HG02642 (cell line): ENCODE measurements around the gene PLCB1.

Experiments
- ATAC-seq: cut with Tn5 transposase; IDR thresholded peaks from one replicate; pipeline ENCODE4 v1.9.1; 2021; ENCODE audit warnings: mild to moderate bottlenecking; ENCODE audit not compliant: unreplicated experiment, poor library complexity

Gene PLCB1

DNA sequence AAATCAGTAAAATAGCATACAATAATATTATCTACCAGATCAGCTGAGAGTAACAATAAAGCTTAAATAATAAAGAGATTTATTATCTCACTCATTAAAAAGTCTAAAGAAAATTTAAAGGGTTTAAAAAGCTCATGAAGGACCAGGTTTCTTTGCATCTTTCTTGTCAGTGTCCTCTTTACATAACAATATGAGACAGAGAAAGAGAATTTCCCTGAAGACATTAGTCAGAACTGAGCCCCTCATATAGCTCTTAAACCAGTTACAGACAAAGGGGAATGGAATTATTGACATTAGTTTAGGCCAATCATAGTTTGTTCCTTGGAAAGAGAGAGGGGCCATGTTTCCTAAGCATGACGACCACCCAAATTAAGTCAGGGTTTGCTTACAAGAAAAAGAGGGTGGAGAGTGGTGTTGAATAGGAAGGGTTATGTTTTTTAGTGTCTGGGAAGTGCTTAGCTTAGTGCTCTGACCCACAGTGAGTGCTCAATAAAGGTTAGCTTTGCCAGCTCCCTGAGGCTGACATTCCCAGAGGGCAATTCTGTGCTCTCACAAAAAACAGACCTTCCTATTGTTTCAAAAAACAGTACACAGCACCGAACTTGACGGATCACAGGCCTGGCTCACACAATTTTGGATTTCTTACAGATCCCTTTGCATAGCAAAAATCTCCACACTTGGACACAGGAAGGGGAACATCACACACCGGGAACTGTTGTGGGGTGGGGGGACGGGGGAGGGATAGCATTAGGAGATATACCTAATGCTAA, 3.6 kb upstream of the PLCB1 start:
- no peak for ATAC-seq

DNA sequence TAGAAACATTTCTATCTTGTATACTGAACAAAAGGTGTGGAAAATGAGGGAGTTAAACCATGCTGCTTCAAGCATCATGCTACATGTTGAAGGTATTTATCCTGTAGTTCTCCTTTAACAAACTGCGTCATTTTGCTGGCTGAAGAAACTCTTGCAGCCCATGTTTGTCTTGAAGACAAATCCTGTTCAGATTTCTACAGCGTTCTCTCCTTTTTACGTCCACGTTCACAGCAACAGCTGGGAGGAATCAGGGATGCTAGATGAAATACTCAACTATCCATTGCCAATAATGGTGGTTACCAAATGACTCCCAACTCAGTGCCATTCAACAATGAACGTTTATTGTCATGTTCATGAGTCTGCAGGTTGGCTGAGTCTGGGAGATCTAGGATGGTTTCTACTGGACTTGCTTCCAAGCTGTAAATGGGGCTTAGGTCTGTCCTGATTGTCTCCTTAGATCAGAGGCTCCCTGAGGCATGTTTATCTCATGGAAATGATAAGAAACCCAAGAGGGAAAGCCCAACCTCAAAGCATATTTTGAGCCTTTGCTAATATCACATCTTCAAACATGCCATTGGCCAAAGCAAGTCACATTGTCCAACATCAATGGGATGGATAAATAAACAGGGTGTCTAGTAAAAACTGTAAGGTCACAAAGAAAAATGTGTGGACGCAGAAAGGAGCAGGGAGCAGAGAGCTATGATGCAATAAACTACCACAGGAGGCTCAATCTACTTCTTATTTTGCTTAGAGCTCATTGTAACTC, 2.7 kb upstream of the PLCB1 start:
- no peak for ATAC-seq

DNA sequence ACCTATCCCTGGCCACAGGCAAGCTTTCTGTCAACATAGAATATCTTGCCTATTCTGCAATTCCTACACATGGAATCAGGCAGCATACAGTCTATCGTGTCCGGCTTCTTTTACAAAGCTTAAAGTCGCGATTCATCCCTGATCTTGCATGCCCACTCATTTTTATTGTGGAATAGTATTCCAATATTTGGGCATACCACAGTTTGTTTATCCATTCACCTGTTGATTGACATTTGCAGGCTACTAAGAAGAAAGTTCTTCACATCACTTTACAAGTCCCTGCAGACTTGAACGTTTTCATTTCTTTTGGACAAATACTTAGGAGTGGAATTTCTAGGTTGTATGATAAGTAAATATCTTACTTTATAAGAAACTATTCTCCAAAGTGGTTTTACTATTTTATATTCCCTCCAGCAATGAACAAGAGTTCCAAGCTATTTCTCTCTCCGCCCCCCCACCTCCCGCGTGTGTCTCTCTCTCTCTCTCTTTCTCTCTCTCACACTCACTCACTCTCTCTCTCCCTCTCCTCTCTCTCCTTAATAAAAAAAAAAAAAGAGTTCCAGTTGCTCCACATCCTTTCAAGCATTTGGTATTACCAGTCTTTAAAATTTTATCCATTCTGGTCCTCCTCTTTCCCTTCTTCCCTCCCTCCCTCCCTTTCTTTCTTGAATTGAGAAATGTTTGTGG, 1.1 kb upstream of the PLCB1 start:
- ATAC-seq = no peak

DNA sequence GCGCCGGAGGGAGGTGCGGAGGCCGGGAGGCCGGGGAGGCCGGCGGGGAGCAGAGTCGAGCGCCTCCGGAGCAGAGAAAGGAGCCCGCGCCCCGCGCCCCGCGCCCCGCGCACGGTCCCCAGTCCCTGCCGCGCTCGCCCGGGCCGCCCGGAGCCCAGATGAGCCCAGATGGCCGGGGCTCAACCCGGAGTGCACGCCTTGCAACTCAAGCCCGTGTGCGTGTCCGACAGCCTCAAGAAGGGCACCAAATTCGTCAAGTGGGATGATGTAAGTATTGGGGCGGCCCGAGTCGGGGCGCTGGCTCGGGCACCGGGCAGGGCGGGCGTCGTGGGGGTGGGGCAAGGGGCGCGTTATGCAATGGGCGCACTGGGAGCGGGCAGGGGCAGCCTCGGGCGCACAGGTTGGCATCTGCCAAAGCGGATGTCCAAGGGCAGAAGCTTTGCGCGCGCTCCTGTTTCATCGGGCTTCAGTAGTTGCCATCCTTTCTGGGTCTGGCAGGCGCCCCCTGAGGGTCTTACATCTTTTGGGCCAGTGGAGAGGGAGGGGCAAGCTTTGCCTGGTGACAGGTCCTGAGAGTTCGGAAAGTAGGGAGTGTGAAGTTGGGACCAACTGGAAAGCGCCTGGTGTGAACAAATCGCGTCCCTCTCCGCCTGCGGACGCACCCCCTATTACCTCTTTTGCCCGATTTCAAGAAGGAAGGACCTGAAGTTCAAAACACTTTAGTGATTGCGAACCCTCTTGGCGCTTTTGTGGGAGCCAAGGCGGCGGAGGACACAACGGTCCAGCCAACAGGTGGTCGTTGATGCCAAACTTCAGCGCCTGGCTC, 631 bp downstream of the PLCB1 start:
- no peak for ATAC-seq

DNA sequence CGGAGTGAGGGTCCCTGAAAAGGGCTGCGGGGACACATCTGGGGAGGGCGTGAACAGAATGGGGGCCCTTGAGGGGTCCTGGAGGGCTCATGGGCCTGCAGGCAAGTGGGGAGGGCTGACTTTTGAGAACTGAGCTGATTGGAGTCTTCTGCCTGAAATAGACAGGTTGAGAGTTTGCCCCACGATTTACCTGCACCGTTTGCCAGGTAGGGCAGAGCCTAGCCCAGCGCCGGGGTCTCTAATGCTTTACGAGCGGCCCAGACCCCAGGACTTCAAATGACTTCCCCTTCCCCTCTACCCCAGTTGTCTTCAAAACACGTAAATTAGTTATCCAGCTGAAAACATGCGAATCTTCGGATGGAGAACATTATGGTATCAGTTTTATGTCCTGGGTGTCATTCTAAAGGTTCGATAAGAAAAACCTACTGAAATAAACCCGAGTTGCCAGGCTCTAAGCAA, 1.3 kb downstream of the PLCB1 start:
- no peak for ATAC-seq

DNA sequence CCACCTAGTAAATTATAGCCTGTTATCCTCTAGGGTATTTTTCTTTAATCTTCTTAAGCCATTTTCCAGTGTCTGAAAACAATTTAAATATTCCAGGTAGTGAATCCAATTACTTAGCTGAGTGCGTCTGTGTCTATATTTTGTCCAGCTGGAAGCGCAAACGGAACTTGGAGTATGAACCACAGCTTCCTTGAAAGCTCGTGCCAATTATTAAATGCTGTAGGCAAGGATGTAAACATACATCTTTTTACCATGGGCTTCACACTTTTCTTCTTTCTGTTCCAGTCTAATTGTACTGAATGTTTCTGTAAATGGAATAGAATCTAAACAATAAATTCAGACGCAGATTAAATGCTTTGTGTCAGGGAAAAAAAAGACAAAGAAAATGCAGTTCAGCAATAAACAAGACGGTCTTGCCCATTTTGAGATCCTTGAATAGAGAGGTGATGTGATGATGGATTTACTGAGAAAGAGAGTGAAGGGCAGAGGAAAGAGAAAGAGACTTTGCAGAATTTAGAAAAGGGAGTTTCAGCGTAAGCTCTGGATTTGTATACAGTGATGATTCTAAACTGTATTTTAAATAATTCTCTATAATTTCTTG, 1.9 kb downstream of the PLCB1 start:
- no peak for ATAC-seq

DNA sequence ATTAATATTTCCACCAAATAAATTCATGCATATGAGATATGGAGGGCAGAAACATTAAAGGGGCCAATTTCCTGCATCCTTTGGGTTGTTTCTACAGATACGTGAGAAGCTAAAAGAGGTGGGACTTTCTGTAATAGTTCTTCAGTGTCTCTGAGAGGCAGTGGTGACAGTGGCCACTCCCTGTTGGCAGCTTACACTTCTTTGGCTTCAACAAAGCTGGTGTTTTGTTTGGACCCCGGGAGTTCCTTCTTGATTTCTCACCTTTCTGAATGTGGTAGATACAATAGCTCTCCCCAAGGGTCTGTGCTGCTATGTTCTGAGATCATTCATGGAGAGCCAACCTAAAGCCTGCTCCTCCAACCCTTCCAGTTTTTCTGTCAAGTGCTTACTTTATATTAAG, 7.8 kb downstream of the PLCB1 start:
- no peak for ATAC-seq

DNA sequence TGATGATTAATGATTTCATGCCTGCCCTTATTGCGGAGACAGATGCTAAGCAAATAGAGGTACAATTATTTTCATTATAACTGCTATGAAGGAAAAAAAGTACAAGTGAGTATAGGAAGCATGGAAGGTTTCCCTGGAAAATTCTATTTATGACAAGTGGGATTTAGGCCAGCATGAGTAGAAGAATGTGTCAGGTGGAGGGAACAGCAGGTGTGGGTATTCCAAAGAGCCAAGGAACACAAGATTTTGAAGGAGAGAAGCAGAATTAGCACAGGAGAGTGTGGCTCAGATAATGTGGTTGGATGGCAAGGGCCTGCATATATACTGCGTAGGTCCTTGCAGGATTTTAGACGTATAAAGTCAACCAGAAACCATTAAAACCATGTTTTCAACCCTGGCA, 11.4 kb downstream of the PLCB1 start:
- ATAC-seq = no peak

DNA sequence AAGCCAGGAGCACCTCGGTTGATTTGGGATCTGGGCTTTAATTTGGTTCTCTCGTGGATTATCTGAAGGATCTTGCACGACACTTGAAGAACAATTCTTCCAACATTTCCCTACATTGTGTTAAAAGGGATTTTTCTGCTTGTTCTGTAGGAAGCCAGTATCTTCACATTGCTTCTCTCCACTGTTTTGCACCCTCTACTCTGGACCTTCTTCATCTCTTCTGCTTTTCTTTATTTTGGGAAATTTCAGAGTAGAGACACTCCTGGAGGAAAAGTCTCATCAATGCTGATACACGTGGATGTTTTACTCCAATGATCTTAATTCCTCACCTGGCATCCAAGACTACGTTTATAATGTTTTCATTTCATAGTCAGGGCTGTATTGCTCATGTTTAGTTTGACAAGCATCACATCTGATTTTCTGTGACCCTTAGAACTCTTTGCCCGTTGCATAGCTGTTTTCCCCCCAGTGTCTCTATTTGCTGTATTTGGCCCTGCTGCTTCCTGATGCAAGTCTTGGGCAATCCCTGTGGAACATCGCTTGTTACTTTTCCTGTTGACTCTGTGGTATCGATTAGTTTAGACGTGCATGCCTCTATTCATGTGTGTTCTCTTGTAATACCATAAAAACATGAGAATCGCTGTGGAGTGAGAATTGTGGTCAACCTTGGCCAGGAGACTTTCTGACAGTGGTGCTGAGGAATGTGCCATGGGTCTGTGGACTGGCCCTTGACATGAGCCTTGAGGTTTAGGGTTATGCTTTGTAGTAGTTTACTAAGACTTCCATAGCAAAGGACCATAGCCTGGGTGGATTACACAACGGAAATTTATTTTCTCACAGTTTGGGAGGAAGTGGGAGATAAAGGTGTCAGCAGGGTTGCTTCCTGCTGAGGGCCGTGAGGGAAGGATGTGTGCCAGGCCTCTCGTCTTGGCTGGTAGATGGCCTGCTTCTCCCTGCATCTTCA, 12.5 kb downstream of the PLCB1 start:
- ATAC-seq = no peak

DNA sequence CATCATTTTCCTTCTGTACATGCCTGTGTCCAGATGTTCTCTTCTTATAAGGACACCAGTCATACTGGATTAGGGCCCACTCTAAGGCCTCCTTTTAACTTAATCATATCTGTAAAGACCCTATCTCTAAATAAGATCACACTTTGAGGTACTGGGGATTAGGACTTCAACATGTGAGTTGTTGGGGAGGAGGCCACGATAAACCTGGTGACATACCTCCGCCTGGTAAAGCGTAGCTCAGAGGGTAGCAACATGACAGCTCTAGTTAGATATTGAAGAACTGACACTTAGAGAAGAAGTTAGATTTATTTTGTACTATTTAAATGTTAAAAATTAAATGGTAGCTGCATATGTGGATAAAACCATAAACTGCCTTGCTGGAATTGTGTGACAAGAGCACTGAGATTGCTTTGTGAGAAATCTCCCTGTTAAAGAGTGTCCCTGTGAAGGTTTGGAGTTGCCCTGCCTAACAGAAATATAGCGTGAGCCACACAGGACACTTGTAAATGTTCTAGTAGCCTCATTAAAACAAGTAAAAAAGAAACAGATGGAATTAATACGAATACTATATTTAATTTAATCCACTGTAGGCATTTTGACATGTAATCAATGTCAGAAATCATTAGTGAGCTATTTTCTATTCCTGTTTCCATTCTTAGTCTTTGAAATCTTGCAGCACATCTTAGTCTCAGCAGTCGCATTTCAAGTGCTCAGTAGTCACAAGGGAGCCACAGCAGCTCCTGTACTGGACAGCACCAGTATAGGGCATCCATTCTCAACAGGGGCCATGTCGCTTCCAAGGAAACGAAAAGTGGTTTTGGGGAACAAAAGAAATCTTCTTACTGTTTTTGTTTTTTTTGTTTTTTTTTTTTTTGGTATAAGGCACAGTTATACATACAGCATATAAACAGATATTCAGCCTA, 13.4 kb downstream of the PLCB1 start:
- no peak for ATAC-seq

DNA sequence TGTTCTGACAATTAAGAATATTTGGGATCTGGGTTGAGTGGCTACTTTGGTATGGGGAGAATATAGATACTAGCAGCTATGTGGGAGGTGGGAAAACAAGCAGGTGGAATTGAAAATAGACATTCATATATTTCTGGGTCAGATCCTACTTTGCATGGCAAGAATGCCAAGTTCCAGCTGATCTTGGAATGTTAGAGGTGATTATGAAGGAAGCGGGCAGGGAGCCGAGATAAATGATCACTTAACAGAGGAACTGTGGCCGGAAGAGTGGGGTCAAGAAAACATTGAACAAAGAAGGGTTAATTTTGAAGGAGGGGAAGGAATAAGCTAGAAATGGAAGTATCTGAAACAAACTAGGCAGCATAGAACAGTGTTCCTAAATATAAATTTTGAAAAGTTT, 15.4 kb downstream of the PLCB1 start:
- no peak for ATAC-seq

DNA sequence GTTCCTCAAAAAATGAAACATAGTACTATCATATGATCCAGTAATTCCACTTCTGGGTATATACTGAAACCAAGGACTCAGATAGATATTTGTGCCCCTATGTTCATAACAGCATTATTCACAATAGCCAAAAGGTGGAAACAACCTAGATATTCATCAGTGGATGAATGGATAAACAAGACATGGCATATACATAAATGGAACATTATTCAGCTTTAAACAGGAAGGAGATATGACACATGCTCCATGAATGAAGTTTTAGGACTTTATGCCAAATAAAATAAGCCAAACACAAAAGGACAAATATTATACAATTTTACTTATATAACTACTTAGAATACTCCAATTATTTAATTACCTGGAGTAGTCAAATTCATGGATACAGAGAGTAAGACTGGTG, 16.4 kb downstream of the PLCB1 start:
- ATAC-seq = no peak

DNA sequence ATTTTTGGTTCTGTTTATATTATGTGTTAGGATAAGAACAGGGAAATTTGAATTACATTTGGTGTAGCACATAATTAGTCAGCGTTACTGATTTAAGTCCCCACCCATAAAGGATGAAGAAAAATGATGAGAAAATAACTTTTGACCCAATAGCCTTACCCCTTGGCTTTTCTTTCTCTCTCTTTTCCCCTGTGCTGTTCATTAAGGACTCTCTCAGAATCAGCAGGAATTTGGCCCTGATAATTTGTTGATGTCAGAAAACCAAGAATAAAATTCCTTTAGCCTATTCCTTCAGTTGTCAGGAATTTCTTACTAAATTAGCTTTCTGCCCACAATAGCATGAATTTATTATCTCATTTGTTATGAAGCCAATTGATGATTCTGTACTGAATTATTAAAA, 18.5 kb downstream of the PLCB1 start:
- no peak for ATAC-seq

DNA sequence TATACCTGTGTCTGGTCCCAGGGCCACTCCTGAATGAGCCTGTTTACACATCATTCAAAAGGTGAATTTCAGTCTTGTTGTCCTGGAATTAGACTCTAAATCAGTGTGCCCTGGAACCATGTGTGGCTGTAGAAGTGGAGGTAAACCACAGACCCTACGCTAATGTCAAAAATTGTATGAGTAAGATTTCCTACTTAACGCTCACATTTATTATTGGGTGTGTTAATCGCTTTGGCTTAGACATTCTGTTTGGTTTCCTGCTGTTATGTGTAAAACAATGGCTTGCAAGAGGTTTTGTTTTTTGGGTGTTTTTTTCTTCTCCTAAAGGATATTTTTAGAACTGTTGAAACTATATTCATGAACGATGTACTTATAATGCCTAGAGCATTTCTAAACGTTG, 19.3 kb downstream of the PLCB1 start:
- ATAC-seq = no peak

DNA sequence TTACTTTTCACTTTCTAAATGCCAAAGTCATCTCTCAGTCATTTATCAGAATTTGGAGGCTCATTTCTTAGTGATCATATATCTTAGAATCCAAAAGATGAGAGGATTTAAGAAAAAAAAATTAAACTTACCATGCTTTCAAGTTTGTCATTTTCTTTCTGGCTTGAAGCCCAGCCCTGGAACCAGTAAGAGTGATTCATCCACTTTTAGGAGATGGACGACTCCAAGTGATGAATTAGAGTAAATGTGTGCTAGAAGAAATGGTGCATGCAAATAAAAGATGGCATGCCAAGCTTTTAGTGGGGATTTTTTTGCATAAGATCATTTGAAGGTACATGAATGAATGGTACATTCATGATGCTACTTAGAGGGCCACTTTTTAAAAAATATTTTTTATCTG, 20.1 kb downstream of the PLCB1 start:
- ATAC-seq = no peak

DNA sequence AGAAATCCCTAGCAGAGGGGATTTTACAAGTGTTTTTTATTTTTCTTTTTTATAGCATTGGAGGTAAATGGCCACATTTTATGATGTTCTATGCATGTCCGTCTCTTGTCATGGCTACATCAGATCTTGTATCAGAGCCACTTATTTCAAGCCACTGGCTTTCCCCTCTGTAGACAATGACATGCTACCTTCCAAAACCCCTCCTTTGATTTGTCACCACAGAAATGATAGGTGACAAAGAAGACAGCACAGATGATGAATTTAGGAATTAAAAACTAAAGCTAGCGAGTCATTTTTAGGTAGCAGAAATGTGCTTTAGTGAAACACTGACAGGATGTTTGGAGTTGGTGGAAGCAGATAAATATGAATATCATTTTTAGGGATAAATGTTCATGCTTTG, 20.8 kb downstream of the PLCB1 start:
- no peak for ATAC-seq

DNA sequence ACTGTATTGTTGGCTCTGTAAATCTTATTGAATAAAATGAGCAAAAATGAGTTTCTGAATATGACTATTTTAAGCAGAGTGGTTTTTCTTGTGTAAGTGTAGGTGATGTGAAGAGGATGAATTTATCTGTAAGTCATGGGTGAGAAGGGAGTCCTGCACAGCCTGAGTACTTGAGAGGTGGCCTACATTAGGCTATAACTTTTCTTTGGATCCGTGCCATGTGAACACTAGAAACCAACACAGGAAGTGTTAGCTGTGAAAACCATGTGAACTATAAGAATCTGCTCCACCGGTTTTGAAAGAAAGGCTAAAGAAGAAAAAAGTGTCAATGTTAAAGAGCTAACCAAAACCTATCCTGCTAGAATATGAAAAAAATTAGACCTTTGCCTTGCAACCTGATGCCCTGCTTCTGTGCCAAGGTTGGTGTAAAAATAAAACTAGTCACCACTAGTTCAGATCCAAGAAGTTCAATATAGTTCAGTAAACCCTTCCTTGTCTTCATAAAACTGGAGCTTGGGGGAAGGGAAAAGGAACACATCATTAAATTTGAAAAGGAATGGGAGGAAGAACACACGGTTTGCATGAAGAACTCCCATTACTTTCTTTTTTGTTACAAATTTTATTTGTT, 21.3 kb downstream of the PLCB1 start:
- ATAC-seq = no peak
